GM10248 (cell line): ENCODE results near the gene TMEFF2.

Experiments used
- CTCF ChIA-PET: fragments of 300-600 bp; sonication (Branson Sonifier 250); formaldehyde crosslinking; extraction: SDS; loops from one replicate; lab custom pipeline; 2021; ENCODE audit warnings: antibody characterized with exemption; lab: Yijun Ruan, JAX
- POLR2A ChIA-PET: fragments of 350-650 bp; sonication (Branson Sonifier 250); formaldehyde crosslinking; extraction: SDS; loops from one replicate; lab custom pipeline; 2020; ENCODE audit warnings: antibody characterized with exemption; lab: Yijun Ruan, JAX
- DNase-seq: peaks from one replicate; pipeline ENCODE4 v3.0.0; 2012; ENCODE audit errors: extremely low spot score
- CTCF ChIP-seq: IDR thresholded peaks from 2 replicates; pipeline ENCODE4 v1.5.1; 2012; ENCODE audit warnings: mild to moderate bottlenecking, low read depth; ENCODE audit errors: extremely low read depth, missing control alignments, control extremely low read depth

Gene TMEFF2

GRCh38 chr2:191959209-191959608 lies 235.5 kb downstream of the TMEFF2 start:
- no peak for TF ChIP-seq CTCF
- CTCF ChIA-PET, result interaction anchor here (1.0 to 1.3 kb wide), 3 partner anchors 9 to 26 kb away, joined by 3 to 4 read pairs (median 3); no protein-coding TSS in a partner anchor
- POLR2A ChIA-PET, result no interaction called here
- DNase-seq, result no peak

GRCh38 chr2:191957996-191958860 lies 236.5 kb downstream of the TMEFF2 start:
- no peak for DNase-seq
- ChIA-PET CTCF (interaction anchor here (1.2 to 1.7 kb wide), 3 partner anchors 8 to 20 kb away, joined by 3 to 8 read pairs (median 4); no protein-coding TSS in a partner anchor), POLR2A (no interaction called here)
- TF ChIP-seq CTCF, result no peak

GRCh38 chr2:191954451-191954850 lies 240.3 kb downstream of the TMEFF2 start:
- TF ChIP-seq CTCF, result no peak
- CTCF ChIA-PET, result interaction anchor here (0.7 kb wide), 1 partner anchor 11 kb away, joined by 3 read pairs; no protein-coding TSS in a partner anchor
- POLR2A ChIA-PET, result no interaction called here
- no peak for DNase-seq

- TF ChIP-seq CTCF, result no peak
- DNase-seq, result no peak
- ChIA-PET POLR2A (no interaction called here), CTCF (interaction anchor here (1.2 to 1.7 kb wide), 2 partner anchors 10 to 19 kb away, joined by 4 to 5 read pairs; no protein-coding TSS in a partner anchor)
Observed at GRCh38 chr2:191952515-191953270, 242.0 kb downstream of the TMEFF2 start.

- CTCF ChIA-PET, result interaction anchor here (1.0 to 1.7 kb wide), 4 partner anchors 9 to 159 kb away, joined by 3 to 6 read pairs (median 4); no protein-coding TSS in a partner anchor
- DNase-seq, result no peak
- POLR2A ChIA-PET, result no interaction called here
- TF ChIP-seq CTCF, result no peak
Observed at GRCh38 chr2:191951832-191952231, 242.9 kb downstream of the TMEFF2 start.

GRCh38 chr2:191951376-191951775 lies 243.4 kb downstream of the TMEFF2 start:
- ChIA-PET CTCF (interaction anchor here (1.0 to 1.7 kb wide), 3 partner anchors 9 to 159 kb away, joined by 3 to 6 read pairs (median 5); no protein-coding TSS in a partner anchor), POLR2A (no interaction called here)
- DNase-seq, result no peak
- no peak for TF ChIP-seq CTCF
